Hematopoietic multipotent progenitor cell treated with erythropoietin and hydrocortisone succinate and interleukin-3 and kit ligand, for 17 days (in vitro differentiated cells): Measurements from ENCODE around the gene DLEC1.
"Not testable (repeated sequence)": the region's sequence is repeated elsewhere in the genome, so short reads cannot be mapped to it uniquely, and the experiment has no call there.

Experiments used
- DNase-seq: peaks from one replicate; pipeline ENCODE4 v3.0.0-alpha.2; 2015; ENCODE audit warnings: low spot score

Gene DLEC1

DNA sequence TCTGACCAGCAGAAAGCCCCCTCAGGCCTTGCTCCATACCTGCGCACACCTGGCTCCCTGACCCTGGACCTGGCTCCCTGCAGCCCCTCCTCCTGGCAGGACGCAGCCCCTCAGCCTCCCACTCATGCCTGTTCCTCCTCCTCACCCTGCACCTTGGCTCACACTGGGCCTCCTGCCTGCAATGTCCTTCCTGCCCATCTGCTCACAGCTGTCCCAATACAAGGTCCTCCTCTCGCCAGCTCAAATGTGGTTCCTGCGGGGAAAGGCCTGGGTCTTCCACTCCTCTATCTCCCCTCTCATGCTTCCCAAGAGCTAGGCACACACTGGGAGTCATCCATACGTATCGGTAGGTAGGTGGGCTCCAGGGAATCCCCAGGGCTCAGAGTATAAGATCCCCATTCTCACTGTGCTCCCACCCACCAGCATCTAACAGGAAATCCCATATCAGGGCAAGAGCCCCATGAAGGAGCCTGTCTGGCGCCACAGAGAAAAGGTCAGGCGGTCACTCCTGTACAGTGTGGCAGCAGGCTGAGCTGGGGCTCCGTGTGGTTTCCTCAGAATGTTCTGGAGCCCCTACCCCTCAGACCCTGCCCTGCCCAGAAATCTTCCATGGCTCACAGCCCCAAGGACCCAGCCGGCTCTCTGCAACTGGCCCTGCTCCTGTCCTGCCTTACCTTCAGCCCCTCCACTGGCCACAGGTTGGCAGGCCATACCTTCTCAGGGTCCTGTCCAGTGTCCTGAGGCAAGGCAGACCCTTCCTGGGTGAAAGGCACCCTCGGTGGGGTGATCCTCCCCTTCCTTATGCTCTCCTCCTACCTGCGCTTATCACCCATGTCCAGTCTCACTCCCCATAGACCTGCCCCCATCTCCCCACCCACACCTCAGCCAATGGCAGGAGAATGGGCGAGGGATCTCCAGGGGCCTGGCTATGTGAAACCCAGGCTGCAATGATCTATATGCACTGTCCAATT lies 20.4 kb upstream of the DLEC1 start:
- DNase-seq: no peak

GRCh38 chr3:38019658-38020341 lies 19.2 kb upstream of the DLEC1 start:
- DNase-seq: no peak

GRCh38 chr3:38020342-38020726 lies 18.7 kb upstream of the DLEC1 start:
- DNase-seq: no peak

DNA sequence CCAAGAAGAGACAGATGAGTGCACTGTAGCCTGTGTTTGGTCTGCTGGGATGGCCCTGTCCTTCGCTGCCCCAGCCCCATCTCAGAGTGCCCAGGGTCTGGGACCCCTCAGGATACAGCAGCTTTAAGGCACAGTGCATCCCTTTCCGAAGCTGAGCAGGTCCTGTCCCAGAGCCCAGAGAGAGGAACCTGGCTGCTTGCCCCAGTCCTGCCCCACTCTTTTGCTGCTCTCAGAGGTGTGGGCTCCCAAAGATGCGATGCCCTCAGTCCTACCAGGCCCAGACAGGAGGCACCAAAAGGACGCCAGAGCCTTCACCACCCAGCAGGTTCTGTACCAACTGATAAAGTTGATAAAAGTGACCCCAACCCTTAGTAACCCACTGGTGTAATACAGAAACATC lies 17.8 kb upstream of the DLEC1 start:
- no peak for DNase-seq

DNA sequence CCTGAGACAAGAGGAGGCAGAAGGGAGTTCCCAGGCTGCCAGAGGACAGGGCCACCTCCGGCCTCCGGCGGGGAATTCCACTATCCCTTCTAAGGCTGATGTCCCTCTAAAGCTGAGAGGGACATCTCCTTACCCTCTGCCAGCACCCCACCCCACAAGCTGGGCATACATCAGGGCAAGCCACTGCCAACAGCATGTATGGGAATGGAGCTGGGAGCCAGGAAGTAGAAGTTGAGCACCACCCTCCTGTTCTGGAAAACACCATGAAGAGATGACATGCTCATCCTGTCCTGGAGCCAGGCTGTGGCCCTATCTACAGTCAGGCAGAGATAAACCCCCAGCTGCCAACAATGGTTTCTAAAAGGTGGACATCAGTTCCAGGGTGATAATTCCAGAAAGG lies 16.7 kb upstream of the DLEC1 start:
- no peak for DNase-seq

DNA sequence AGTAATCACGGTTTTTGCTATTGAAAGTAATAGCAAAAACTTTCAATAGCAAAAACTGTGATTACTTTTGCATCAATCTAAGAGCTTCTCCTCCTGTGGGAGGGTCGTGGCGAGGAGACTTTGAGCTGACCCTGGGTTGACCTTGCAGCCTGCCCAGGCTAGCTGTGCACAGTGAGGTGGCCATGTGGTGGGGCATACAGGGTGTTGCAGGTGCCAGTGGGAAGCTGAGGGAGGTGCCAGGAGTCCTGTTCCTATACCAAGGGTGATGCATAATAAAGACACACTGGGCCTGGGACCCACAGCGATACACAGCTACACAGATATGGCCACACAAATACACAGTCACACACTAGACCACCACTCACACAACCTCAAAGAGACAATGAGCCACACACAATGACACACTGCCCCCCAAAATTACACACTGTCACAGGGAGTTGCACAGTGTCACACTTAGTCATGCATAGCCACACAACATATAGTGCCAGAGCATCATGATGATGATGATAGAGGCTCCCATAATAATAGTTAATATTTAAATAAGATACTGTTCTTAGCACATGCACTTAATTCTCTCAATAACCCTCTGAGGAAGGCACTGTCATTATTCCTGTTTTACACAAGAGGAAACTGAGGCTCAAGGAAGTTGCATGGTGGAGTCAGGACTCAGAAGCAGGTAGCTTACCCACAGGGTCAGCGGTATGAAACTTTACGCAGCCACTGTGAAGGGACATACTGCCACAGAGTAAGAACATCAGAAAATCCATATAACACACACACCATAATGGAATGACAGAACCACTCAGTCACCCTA lies 15.9 kb upstream of the DLEC1 start:
- no peak for DNase-seq

- no peak for DNase-seq
These were observed 12.2 kb upstream of the DLEC1 start for GRCh38 chr3:38026856-38027255.

DNA sequence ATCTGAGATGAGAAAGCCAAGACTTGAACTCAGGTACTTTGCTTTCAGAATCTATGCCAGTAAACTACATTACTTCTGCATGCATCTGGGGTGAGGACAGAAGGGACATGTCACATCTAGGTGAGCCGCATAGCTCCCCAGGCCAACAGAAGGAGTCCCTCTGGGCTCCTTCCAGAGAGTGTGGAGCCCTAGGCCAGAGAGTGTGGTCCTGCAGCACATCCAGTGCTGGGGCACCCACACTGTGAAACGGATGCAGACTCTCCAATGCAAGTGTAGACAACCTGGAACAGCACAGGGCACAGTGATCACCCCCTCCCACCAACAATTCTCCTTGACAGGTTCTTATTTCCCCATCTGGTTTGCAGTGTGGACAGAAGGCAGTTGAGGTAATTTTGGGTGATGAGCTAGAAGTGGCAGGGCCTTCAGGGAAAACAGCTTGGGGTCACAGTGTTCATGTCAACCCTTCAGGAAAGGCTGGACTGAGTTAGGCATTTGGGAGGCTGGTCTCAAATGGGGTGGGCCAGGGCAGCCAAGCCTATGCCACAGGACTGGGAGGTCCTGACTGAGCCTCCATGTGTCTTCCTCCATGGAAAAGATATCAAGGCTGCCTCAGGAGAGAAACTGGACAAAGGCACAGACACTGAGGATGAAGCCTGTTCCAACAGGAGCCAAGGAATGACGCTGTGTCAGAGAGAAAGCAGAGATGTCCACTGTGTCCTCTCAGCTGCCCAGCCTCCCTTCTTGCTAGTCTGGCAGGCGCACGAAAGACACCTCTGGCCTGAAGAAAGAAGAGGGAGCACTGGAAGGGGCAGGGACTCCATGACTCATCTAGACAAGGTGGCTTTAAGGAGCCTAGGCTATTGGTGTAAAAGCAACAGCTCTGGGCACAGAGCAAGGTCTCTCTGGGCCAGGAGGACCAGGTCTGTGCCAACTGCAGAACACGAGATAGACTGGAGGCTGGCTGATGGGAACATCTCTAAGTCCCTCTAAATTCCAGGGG lies 11.2 kb upstream of the DLEC1 start:
- DNase-seq: no peak

- no peak for DNase-seq
These were observed 10.2 kb upstream of the DLEC1 start for GRCh38 chr3:38028621-38029361.

DNA sequence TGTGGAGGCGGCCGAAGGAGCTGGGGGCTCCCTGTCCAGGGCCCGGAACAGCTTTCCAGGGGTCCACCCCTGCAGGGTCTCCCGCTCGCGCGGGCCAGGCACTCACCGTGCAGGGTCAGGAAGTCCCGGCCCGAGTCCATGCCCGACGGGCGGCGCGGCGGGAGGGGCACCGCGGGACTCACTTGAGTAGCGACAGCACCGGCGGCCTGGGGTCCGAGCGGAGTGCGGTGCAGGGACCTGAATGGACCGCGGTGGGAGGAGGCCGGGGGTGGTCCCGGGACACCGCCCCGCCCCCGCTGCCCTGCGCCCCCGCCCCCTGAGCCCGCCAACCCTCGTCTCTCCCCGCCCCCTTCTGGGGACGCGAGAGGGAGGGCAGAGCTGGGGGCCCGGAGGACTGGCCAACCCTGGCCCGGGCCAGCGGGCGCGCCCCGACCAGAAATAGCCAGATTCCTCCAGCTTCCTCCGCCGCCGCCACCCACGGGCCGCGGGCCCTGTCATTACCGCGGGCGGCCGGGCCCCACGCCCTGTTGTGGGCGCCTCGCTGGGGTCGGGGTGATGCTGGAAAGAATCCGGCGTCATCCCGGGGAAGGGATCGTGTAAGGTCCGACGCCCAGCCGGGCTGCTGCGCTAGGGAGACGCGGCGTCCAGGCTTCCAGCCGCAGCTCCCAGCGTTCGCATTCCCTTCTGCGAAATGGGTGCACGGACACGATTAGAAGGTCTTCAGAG lies 9.4 kb upstream of the DLEC1 start, which contains the start of gene PLCD1:
Gene PLCD1 (minus strand): TSS at position 243 of the 726 bp plus-strand sequence. CDS start 103 bp downstream, at position 140.
- no peak for DNase-seq

GRCh38 chr3:38030126-38031021 lies 8.6 kb upstream of the DLEC1 start:
- DNase-seq: no peak

DNA sequence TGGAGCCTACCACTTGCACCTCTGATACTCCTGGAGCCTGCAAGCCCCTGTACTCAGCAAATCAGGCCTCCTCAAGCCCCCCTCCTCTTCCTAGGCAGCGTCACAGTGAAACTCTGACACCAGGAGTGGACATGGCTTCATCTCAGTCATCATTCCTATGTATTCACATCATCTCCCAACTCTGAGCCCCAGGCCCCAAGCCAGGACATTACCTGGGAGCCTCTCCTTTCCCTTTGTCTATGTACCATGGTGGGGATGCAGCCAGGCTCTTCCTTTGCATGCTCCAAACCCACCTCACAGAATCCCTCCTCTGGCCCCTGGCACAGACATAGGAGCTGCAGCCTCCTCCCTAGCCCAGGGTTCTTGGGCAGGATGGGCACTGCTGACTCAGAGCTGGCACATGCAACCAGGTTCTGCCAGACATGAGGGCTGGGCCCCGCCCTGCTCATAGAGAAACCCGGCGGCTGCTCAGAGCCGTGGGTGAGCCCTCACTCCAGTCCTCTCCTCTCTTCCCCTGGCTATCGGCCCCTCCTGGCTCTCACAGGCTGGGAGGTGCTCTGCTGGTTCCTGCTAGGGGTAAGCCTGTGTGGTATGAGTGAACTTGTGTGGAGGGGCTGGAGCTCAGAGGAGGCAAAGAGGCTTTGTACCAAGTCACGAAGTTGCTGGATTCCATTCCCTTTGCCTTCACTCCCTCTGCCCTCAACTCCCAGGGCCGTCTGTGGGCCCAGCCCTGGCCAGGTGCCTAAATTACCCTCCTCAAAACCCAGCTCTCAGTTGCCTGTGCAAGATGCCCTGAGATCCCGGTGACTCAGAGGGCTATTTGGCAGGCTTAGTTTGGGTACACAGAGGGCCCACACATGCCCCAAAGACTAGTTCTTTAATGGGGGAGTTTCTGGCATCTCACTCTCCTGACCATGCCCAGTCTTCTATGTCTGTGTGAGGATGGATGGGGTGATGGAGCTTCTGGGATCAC lies 7.7 kb upstream of the DLEC1 start:
- DNase-seq: no peak

DNA sequence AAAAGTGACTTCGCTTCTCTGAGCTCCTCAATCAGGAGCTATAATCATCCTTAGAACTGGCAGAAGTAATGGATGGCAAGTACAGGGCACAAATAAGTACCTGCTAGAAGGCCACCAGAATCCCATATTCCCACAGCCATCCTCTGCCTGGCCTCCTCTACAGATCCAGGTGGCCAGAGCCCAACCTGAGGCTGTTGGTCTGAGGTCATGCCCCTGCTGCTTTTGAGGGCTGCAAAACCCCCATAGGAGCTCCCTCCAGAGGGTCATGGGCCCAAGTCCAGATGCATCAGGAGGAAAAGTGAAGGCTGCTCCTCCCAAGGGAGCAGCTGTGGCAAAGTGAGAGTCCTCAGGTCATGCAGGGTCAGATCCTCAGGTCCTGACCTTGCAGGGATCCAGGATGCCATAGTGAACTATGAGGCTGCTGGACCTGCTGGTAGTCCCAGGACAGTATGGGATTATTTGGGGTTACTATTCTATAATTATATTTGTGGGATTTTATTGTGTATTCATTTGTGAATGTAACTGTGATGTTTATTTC lies 6.6 kb upstream of the DLEC1 start:
- no peak for DNase-seq

- DNase-seq: not testable (repeated sequence)
These were observed 5.4 kb upstream of the DLEC1 start for GRCh38 chr3:38033586-38033985.

GRCh38 chr3:38034335-38034734 lies 4.7 kb upstream of the DLEC1 start:
- DNase-seq: not testable (repeated sequence)

DNA sequence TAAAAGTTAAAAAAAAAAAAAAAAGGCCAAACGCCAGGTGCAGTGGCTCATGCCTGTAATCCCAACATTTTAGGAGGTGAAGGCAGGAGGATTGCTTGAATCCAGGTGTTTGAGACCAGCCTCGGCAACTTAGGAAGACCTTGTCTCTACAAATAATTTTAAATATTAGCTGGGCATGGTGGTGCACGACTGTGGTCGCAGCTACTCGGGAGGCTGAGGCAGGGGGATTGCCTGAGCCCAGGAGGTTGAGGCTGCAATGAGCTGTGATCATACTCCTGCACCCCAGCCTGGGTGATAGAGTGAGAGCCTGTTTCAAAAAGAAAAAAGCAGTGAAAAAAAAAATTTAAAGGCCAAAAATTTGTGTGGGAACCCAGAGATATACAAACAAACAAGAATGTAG lies 2.7 kb upstream of the DLEC1 start:
- DNase-seq: no peak

- DNase-seq: no peak
These were observed 2.1 kb upstream of the DLEC1 start for GRCh38 chr3:38036906-38037305.
